GM19372 (cell line): ENCODE measurements around the gene CFAP221.

Experiments used
- ATAC-seq: cut with Tn5 transposase; IDR thresholded peaks from one replicate; pipeline ENCODE4 v1.9.1; 2021; ENCODE audit warnings: mild to moderate bottlenecking, low read depth, moderate library complexity; ENCODE audit not compliant: unreplicated experiment

Gene CFAP221

DNA sequence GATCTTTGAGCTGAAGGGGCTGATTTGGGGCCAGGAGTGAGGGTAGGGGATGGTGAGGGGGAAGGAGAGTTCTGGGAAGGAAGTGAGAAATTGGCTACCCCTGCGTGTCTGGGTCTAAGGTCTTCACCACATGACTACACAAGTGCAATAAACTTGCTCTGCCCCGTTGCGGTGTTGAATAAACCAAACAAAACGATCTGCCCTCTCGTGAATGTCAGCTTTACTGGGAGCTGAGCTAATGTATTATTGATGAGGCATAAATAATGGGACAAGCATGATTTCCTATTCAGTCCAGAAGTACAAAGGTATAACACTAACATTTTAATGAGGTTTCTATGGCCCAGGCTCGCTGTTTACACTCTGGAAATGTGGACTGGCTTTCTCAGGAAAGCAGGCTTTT is 8.0 kb upstream of the CFAP221 start:
- no peak for ATAC-seq

DNA sequence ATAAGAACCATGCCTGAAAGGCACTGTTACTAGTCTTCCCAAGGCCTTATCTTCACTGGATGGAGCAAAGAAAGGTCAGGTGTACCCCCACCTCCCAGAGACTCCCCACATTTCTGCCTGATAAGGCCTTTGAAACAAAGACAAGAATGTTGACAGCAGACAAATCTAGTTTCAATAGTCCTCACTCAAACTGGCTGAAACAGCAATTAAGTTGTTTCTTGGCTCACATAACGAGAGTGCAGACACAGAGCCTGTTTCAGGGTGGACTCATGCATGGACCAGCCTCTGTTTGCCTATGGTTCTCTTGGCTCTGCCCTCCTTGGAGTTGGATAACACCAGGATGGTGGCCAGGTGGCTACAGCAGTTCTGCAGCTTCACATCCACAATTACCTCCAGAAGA is 7.5 kb upstream of the CFAP221 start:
- no peak for ATAC-seq

DNA sequence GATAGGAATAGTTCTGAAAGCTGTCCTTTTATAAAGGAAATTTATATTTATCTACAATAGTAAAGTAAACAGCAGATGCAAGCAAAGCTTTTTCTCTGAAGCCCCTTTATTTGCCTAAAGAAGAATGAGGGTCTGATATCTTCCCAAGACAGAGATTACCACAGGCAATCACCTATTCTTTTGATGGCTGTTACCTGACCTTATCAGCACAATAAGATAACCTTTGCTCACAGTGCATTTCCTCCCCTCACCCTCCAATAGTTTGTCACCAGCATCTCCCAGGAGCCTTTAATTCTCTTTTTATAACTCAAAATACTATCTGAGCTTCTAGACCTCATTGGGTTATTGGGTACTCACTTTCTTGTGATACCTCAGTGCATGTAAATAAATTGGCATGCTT is 6.5 kb upstream of the CFAP221 start:
- no peak for ATAC-seq

DNA sequence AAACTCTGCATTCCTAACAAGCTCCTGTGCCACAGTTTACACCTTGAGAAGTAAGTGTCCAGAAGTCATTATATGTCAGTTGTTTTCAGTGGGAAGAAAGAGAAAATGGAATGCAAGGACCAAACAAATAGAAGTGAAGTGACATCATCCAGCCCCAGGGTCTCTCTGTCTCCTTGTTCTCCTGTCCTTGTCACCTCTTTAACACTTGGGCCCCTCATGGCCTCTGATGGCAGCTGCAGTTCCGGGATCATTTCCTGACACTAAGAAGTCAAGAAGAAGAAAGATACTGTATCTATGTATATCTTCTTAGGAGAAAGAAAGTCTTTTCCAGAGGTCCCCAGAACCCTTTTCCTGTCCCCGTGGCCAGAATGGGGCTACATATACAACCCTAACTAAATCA is 2.8 kb upstream of the CFAP221 start:
- no peak for ATAC-seq

DNA sequence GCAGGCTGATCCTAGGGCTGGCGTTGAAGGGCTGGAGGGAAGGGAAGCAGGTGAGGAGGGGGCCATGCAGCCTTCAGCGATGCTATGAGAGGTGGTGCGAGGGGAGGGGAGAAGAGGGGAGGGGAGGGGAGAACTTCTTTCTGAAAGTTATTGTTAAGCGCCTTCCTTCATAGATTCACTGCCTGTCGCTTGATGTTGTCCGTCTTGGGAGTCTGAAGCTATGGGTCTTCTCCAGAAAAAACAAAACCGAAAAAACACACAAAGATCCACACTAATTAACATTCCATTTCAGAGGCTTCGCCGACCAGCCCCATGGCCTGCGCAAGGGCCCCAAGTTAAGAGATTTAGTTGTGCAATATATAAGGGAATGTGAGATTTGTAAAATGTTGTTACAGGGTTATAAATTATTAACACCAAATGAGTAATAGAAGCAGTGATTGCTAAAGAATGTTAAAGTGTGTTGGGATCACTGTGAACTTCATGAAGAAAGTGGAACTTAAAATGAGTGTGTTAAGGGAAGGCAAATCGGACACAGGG is 758 bp downstream of the CFAP221 start:
- ATAC-seq: no peak

DNA sequence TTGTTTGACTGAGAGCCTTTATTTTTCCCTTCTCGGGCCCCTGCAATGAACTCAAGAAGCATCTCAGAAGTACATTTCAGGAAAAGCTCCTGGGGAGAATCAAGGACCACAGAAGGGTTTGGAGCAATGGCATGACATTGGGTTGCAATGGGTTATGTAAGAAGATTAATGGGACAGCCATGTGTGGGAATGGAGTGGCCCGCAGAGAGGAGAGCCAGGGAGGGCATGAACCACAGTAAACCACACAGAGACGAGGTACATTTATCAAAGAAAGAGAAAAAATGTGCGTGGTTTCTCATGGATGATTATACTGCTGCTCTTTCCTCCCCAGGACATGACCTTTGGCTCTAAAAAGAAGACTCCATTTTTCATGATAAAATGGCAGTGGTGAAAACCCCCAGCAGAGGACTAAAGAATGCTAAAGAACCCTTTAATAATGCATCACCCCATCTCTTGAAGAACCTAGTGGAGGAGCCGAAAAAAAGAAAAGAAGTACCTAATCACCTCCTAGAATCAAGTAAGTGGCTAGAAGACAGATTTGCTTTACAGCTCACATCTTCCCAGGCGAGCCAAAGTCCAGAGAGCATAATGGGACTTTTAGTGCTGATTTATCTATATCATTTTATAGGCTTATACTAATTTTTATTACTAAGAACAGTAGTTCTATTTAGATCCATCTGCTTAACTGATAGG is 1.7 kb downstream of the CFAP221 start:
- ATAC-seq: no peak

DNA sequence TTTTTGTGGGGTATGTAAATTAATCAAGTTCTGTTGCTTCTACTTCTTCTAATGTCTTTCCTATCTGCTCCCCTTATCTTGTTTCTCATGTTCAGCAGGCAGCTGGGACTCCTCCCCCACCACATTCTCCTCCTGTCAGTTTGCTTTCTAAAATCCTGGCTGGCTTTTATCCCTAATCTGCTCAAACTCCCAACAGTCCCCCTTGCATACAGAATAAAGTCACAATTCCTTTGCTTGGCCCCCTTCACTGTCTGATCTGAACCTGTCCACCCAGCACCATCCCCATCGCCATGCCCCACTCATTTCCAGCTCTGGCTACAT is 2.2 kb downstream of the CFAP221 start:
- no peak for ATAC-seq

DNA sequence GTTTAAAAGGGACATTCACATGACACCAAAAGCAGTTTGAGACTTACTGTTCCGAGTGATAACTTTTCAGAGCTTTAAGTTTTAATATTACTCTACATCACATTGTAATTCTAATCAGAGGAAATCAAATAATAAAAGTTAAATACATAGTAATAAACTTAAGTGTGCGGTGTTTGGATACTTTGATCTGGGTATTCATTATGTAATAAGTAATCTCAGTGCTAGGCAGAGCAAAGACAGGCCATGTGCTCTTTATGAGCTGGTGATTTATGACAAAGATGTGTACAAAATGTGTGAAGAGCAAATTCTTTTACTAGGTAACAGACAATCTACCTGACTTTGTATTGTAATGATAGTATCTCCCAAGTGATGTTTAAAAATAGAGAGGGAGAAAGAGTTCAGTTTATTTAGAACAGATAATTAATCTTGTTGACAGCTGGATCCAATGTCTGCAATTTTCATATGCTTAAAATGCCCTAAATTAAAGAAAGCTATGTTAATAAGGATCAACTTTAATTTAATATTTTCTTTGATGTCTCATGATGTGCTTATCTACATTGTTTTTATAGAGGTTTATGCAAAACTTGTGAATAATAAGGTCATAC is 4.4 kb downstream of the CFAP221 start:
- ATAC-seq: no peak

DNA sequence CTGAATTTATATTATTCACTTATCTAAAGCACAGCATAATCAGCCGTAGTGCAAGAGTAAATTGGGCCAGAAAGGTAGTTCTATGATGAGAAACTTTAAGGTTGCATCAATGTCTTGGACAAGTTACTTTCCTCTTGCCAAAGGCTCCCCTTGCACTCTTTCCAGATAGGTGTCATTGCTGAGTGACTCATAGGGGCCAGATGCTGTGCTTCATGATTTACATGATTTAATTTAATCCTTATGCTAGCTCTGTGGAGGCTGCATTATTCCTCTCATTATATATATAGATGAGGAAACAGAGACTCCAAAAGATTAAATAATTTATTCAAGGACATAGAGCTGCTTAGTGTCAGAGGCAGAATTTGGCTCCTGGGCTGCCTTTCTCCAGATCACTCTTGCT is 5.0 kb downstream of the CFAP221 start:
- no peak for ATAC-seq

DNA sequence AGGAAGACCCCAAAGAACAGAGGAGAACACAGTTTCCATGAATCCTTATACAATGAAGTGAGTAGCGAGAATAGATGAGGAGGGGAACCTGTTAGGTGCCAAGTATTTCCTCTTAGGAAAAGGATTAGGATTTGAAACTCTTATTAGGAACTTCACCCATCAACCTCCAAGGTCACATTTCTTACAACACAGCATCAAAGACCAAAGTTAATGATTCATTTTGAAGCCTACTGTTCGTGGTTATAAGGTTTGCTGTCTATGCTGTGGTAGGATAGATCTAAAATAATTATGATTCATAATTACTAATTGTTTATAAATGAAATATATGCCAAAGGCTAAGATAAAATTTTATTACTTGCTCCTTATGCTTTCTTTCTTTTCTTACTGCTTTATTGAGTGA is 6.1 kb downstream of the CFAP221 start:
- ATAC-seq: no peak

DNA sequence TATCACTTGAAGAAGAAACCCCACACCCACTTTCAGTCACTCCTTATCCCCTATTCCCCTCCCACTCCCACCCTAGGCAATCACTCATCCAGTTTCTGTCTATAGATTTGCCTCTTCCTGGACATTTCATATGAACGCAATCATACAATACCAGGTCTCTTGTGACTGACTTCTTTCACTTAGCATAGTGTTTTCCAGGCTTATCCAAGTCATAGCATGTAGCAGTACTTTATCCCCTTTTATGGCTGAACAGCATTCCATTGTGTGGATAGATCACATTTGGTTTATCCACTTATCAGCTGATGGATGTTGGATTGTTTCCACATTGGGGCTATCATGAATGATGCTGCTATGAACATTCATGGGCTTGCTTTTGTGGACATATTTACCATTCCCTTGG is 6.6 kb downstream of the CFAP221 start:
- ATAC-seq: no peak

DNA sequence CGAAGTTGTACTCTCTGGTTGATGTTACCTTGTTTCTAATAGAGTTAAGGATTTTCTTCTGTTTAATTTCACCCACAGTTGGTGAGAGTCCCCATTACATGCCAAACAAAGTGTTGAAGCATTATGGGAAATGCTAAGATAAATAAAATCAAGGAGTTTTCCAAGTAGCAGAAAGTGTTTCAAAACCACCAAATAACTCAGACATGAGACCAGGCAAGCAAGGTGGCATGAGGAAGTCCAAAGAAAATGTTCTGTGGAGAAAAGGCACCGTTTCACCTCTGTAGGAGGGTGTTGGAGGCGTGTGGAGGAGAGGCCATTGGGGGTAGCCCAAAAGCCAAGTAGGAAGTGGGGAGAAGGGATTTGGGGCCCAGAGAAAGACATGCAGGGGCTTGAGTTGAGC is 8.7 kb downstream of the CFAP221 start:
- no peak for ATAC-seq

DNA sequence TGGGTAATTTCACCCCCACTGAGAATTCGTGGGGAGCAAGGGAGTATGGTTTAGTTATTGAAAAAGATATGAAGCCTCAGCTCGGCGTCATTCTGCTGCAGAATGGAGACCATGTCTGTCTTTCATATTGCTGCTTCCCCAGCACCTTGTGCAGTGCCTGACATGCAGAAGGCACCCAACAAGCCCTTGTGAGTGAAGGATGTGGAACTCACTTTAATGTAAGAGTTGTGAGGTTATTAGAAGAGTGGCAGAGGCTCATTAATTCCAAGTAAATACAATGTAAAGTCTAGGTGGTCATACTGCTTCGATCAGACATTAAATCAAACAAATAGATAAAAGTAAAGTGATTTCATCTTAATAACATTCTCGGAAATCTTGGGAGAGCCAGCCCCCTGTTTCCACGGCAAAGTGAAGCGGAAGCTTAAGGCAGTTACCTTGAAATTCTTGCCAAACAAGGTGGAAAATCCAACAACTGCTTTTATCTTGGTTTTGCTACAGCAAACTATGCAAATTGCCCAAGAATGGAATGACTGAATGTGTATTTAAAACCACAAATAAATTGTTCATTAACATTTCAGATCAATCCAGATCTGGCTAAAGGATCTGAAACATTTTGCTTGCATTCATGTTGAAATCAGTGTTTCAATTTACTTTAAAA is 9.6 kb downstream of the CFAP221 start:
- no peak for ATAC-seq

DNA sequence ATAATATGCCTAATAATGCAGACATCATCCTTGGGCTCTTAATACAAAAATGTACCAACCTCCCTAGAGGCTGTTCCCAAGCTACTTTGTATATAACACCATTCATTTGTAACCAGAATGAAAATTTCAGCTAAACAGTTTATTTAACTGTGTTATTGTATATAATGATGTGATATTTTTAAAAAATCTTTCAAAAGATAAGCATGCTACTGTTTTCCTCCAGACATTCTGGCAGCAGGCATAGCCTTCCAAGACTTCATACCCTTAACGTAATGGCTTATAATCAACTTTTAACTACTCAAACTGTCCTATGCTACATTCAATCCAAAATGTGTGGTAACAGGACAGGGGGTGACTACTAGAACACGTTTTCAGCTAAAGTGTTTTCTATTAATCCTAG is 21.2 kb downstream of the CFAP221 start:
- ATAC-seq: no peak

DNA sequence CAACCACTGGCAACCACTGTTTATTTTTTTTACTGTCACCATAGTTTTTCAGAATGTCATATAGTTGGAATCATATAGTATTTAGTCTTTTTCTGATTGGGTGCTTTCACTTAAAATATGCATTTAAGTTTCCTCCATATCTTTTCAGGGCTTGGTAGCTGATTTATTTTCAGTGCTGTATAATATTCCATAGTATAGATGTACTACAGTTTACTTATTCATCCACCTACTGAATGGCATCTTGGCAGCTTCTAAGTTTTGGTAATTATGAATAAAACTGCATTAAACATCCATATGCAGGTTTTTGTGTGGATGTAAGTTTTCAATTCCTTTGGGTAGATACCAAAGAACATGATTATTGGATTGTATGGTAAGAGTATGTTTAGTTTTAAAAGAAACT is 23.0 kb downstream of the CFAP221 start:
- no peak for ATAC-seq

DNA sequence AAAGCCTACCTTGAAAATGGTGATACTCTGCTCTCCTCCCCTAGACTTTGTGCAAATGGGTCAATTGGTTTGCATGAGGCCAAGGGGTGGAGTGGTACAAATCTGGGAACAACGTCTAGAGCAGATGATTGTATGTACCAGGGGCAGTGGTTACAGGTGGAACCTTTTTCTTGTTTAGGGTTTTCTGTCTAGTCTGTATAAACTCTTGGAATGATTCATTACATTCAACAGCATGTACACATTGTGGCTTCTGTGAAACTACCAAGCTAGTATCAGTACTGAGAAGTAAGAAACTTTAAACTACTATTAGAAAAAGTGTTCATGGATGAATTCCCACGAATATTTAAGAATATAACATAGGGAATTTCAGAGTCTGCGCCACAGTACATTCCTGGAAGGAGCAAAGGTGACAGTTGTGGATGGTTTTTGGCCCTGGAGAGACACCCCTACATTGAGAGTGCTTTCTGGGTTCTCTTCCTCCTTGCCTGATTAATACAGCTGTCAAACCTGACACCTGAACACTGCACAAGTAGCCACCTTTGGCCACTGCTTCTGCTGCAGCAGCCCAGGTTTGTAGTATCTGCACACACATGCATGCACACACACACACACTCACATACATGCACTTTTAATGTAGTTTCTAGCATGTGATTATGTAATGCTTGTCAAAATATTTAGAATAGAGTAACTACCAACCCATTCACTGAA is 30.0 kb downstream of the CFAP221 start:
- peak; percentile 97 for ATAC-seq

DNA sequence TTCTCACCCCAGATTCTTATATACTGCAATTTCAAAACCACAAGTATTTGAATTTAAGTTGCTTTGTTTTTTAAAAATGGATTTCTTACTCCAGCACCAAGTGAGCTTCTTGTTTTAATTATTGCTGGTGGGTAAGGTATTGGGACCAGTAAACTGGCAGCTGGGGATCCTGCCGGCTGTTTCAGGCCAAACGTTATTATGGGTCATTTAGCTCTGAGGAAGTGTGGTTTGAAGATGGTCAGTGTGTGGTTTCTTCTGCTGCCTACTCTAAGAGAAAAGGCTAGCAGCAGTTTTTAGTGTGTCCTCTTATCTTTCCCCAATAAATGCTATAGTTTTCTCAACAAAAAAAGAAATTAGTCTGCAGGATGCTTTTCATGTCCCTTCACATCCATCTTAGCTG is 30.6 kb downstream of the CFAP221 start:
- no peak for ATAC-seq

DNA sequence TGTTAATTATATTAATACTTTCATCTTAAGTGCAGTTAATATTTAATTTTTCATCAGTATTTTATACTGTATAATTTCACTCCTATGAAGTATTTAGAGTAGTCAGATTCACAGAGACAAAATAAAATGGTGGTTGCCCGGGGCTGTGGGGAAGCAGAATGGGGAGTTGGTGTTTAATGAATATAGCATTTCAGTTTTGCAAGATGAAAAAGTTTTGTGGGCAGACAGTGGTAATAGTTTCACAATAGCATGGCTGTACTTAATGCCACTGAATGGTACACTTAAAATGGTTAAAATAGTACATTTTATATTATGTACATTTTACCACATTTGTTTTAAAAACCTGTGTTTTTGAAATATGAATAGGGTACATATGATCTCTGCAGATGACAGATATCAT is 31.2 kb downstream of the CFAP221 start:
- ATAC-seq: no peak

DNA sequence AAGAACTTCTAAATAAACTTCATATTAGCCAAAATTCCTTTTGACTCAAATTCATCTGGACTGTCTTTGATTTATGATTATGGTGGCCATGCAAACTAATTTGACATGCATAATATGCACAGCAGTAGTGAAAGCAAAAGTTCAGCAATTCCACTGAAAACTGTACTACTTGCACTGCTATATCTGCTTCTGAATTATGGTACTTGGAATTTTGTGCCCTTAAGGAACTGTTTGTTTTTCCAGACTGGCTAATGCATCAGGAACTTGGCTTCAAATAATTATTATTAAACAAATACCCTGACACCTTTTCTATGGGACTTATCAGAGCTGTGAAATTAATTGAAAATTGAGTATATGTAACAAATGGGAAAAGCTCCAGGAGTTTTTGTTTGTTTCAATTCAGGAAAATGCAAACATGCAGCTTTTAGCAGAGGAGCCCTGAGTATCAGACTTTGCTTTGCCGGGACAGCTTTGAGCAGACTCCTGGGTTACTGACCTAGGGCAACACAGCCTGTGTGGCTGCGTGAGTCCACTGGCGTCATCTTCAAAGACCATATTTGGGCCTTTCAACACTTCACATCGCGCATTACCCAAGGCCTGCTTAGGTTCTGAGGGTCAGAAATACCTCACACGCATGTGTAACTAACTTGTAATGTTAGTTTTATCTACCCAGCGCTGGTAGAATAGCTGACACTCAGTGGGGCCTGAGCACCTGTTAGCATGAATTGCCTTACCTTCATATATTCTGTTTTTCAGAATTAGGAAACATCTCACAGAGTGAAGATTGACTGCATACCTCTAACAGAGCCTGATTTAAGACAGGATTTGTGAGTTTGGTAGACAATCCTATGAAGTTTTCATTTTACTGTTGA is 35.4 kb downstream of the CFAP221 start:
- no peak for ATAC-seq

DNA sequence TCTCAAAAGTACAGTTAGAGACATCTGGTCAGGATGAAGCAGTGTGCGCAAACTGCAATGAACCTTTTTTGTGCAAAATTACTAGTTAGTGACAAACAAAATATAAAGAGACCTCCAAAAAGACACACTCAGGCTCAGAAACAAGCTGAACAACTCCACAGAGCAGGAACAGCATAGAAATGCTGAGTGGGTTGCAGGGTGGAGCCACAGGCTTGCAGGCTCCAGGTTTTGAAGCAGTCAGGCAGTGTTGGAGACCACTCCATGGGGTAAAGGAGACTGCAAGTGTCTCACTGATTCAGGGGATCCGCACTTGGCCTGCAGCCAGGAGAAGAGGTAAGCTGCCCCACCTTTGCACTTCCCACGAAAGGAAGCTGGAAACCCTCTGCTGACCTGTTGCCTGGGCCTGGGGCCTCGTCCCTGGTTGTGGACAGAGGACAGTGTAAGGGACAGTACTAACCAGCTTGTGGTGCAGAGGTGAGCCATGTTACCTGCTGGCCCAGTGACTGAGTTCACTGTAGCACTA is 36.4 kb downstream of the CFAP221 start:
- ATAC-seq: no peak
